Natural killer cell (primary cell): ENCODE data around the gene RAB3C. TPM values are rescaled to one million over a fixed set of nuclear protein-coding genes. Genes with fewer than 3 reads are reported as not detected.

Experiments
- ATAC-seq, 3 donors: fragments of 150-1000 bp in 2 of 3; fragments of 200-7000 bp in 1 of 3; cut with Tn5 transposase; 1 replicate in 1 of 3; 2 replicates in 2 of 3; pipeline ENCODE4 v1.10.0; 2021; ENCODE audit warnings: mild to moderate bottlenecking in 2 of 3, moderate library complexity in 2 of 3
- DNase-seq, 2 donors: peaks; one replicate each; pipeline versions ENCODE4 v3.0.0 to v3.0.0-alpha.2; 2013 to 2021; ENCODE audit warnings: mixed read lengths in 1 of 2
- H3K27ac ChIP-seq: one replicate; pipeline ENCODE4 v1.5.1; 2013; ENCODE audit warnings: mild to moderate bottlenecking, low read length
- H3K27me3 ChIP-seq: one replicate; pipeline ENCODE4 v1.6.1; 2013; ENCODE audit warnings: low read length; ENCODE audit not compliant: control insufficient read depth, insufficient read depth
- H3K36me3 ChIP-seq: one replicate; pipeline ENCODE4 v1.6.1; 2013; ENCODE audit warnings: low read length; ENCODE audit not compliant: control insufficient read depth, insufficient read depth
- H3K4me1 ChIP-seq: one replicate; pipeline ENCODE4 v1.6.1; 2013; ENCODE audit warnings: low read length; ENCODE audit not compliant: control insufficient read depth, insufficient read depth
- H3K4me3 ChIP-seq: one replicate; pipeline ENCODE4 v1.5.1; 2013; ENCODE audit warnings: low read length
- H3K9me3 ChIP-seq: one replicate; pipeline ENCODE4 v1.6.1; 2013; ENCODE audit warnings: low read length; ENCODE audit not compliant: control insufficient read depth, insufficient read depth
- H3K27ac Mint-ChIP-seq, 2 donors: one replicate each; pipeline ENCODE4 v1.8.0; 2022; ENCODE audit warnings: mild to moderate bottlenecking in 2 of 2, mixed read lengths in 2 of 2, moderate library complexity in 1 of 2
- H3K27me3 Mint-ChIP-seq, 2 donors: one replicate each; pipeline ENCODE4 v1.8.0; 2022; ENCODE audit warnings: low read depth in 2 of 2, mixed read lengths in 2 of 2
- H3K36me3 Mint-ChIP-seq: one replicate; pipeline ENCODE4 v1.8.0; 2022; ENCODE audit warnings: mixed read lengths
- H3K4me1 Mint-ChIP-seq, 2 donors: one replicate each; pipeline ENCODE4 v1.8.0; 2022; ENCODE audit warnings: mixed read lengths in 2 of 2
- H3K4me3 Mint-ChIP-seq: one replicate; pipeline ENCODE4 v1.8.0; 2022; ENCODE audit warnings: mild to moderate bottlenecking, moderate library complexity, mixed read lengths
- H3K9me3 Mint-ChIP-seq, 2 donors: one replicate each; pipeline ENCODE4 v1.8.0; 2022; ENCODE audit warnings: mixed read lengths in 2 of 2
- CTCF ChIP-seq: fragments of 200-600 bp; IDR thresholded peaks from one replicate; pipeline ENCODE4 v1.8.0; 2022; ENCODE audit warnings: antibody characterized with exemption
- WGBS: methylation state at CpG from one replicate; pipeline ENCODE4 v1.1.7; 2013; ENCODE audit warnings: missing lambda C conversion rate; ENCODE audit not compliant: insufficient coverage; 5-methylcytosine and 5-hydroxymethylcytosine counted together
- intact Hi-C: fragments of 100-400 bp; cut with micrococcal nuclease; formaldehyde crosslinking; loops from one replicate; pipeline ENCODE4 v1.14.2; 2022
- total RNA-seq, 4 donors: library from RNA; stranded (reverse); fragments of 120-200 nt in 1 of 4; gene quantifications; one replicate each; pipeline versions ENCODE4 v1.2.3 to v1.2.4, GENCODE V29; 2013 to 2022

RAB3C gene
- total RNA-seq, 3 donors from 2014 or later (not counting 1 experiment from before 2014, with no cell fraction given) = 0.05 TPM; not detected in 2

- Mint-ChIP-seq H3K9me3 (peaks cover 0 to 2% of the 10 kb centered on the region in 2 donors), H3K4me3 (no peak overlapping the region), H3K27ac (no peak overlapping the region), H3K4me1 (no peaks in the 10 kb centered on the region), H3K27me3 (no peaks in the 10 kb centered on the region), H3K36me3 (no peaks in the 10 kb centered on the region)
- 92% methylated on average over 3 of the region's 3 CpGs for WGBS
- TF ChIP-seq CTCF = no peak
- ATAC-seq (no peak), DNase-seq (no peak)
- Histone ChIP-seq H3K27ac (no peak overlapping the region), H3K4me3 (no peak overlapping the region), H3K27me3 (no peaks in the 10 kb centered on the region), H3K36me3 (no peaks in the 10 kb centered on the region), H3K9me3 (no peaks in the 10 kb centered on the region), H3K4me1 (no peaks in the 10 kb centered on the region)
- intact Hi-C loops = no loop called here
Measured at GRCh38 chr5:58740956-58741355, 158.1 kb downstream of the RAB3C start.

- intact Hi-C loops = no loop called here
- no peaks in the 10 kb centered on the region for H3K36me3 ChIP-seq
- Mint-ChIP-seq H3K9me3 (peaks cover 0 to 2% of the 10 kb centered on the region in 2 donors), H3K27me3 (no peaks in the 10 kb centered on the region), H3K4me3 (no peak overlapping the region), H3K27ac (no peak overlapping the region), H3K36me3 (no peaks in the 10 kb centered on the region), H3K4me1 (no peaks in the 10 kb centered on the region)
- TF ChIP-seq CTCF = no peak
- H3K9me3 ChIP-seq = no peaks in the 10 kb centered on the region
- H3K4me3 ChIP-seq = no peak overlapping the region
- H3K27ac ChIP-seq = no peak overlapping the region
- no peaks in the 10 kb centered on the region for H3K27me3 ChIP-seq
- DNase-seq = no peak
- H3K4me1 ChIP-seq = no peaks in the 10 kb centered on the region
- ATAC-seq = no peak
- 100% methylated on average over 1 of the region's 4 CpGs for WGBS
Measured at GRCh38 chr5:58745350-58745749, 162.5 kb downstream of the RAB3C start.

- H3K27me3 Mint-ChIP-seq = peaks cover 0 to 3% of the 10 kb centered on the region in 2 donors
- ATAC-seq = no peak
Measured at GRCh38 chr5:58746321-58746720, 163.4 kb downstream of the RAB3C start.

More at GRCh38 chr5:58746321-58746720, 163.4 kb downstream of the RAB3C start:
- intact Hi-C loops = no loop called here
- no peak overlapping the region for H3K4me3 ChIP-seq
- DNase-seq = no peak
- H3K36me3 ChIP-seq = no peaks in the 10 kb centered on the region
- no peaks in the 10 kb centered on the region for H3K9me3 ChIP-seq
- Mint-ChIP-seq H3K9me3 (peaks cover 0 to 4% of the 10 kb centered on the region in 2 donors), H3K36me3 (no peaks in the 10 kb centered on the region), H3K4me3 (no peak overlapping the region), H3K27ac (no peak overlapping the region), H3K4me1 (no peaks in the 10 kb centered on the region)
- no peaks in the 10 kb centered on the region for H3K4me1 ChIP-seq
- no peaks in the 10 kb centered on the region for H3K27me3 ChIP-seq
- TF ChIP-seq CTCF = no peak
- no peak overlapping the region for H3K27ac ChIP-seq
- WGBS = 89% methylated on average over 4 of the region's 4 CpGs
